ENCODE data around the gene TSEN34.
A peak's percentile ranks its signal among the peaks of the same experiment; 100 is the strongest.

Gene TSEN34

DNA sequence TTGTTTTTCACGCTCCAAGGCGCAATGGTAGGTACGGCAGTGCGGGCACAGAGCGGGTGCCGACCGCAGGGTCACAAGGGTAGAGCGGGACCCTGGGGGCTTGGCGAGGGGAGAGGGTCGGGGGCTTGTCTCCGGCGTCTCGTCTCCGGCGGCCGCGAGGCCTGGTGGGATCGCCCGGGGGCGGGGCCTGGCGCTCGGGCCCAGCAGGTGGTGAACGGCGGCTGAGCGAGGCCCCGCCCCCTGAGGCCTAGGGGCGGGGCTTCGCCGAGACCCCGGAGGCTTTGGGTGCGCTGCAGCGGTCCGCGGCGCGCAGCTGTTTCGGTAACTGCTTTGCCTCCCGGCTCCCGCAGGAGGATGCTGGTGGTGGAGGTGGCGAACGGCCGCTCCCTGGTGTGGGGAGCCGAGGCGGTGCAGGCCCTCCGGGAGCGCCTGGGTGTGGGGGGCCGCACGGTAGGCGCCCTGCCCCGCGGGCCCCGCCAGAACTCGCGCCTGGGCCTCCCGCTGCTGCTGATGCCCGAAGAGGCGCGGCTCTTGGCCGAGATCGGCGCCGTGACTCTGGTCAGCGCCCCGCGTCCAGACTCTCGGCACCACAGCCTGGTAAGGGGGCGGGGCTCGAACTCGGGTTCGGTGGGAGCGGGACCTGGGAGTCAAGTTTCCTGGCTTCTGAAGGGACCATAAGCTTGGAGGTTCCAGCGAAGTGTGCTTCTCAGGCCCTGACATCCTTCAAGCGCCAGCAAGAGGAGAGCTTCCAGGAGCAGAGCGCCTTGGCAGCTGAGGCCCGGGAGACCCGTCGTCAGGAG lies at the start of gene TSEN34:
Gene TSEN34, plus strand, starts transcription at position 298 of the 800 bp plus-strand sequence. Its CDS starts 57 bp downstream, at position 355.
- peak; percentile 94 to 97 for DNase-seq
- TF ChIP-seq POLR2A (IDR thresholded peaks at IDR 0.05; ENCODE audit: low read length), result peak; percentile 53
- TF ChIP-seq GATA1 (IDR thresholded peaks at IDR 0.05; ENCODE audit: low read depth, low read length), result no peak

DNA sequence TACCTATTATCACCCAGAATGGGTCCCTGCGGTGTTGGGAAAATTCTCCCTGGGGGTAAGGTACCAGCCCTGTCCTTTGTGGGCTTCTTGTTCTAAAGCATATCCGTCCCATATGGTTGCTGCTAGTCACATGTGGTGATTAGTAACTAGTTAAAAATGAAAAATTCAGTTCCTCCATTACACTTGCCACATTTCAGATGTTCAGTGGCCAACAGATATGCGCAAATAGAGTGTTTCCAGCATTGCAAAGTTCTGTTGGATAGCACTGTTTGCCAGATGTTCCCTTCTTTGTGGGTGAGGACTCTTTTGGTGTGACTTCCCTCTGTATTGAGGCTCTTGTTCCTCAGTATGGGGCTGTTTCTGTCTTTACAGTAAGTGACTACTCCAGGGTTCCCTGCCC lies 49.8 kb upstream of the TSEN34 start:
- TF ChIP-seq GATA1 (IDR thresholded peaks at IDR 0.05; ENCODE audit: low read depth, low read length), result no peak
- no peak for TF ChIP-seq POLR2A (IDR thresholded peaks at IDR 0.05; ENCODE audit: low read length)
- no peak for DNase-seq

DNA sequence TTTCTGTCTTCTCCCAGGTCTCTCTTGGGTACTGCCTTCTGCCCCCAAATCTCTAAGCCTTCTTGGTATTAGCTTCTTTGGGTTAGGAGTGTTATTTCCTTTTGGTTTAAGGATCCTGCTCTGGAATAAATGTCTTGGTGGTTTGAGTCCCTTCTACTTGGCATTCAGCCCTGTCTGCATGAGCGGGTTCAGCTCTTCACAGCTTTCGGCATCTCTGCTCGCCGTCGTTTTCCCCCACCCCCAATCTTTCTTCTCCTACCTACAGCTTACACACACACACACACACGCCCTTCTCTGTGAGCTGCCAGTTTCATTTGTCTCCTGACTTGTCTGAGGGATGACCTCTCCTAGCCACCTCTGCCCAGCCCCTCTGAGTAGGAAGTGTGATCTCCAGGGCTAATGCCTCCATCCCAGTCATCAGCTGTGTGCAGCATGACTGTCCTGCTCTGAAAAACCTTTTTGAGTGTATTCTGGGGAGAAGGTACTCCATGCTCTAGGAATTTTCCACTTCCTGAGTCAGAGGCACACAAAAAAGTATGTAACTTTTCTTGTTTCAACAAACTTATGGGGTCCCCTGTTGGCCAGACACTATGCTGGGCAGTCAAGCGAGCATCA lies 48.8 kb upstream of the TSEN34 start:
- DNase-seq, result no peak
- no peak for TF ChIP-seq GATA1 (IDR thresholded peaks at IDR 0.05; ENCODE audit: low read depth, low read length)
- no peak for TF ChIP-seq POLR2A (IDR thresholded peaks at IDR 0.05; ENCODE audit: low read length)

DNA sequence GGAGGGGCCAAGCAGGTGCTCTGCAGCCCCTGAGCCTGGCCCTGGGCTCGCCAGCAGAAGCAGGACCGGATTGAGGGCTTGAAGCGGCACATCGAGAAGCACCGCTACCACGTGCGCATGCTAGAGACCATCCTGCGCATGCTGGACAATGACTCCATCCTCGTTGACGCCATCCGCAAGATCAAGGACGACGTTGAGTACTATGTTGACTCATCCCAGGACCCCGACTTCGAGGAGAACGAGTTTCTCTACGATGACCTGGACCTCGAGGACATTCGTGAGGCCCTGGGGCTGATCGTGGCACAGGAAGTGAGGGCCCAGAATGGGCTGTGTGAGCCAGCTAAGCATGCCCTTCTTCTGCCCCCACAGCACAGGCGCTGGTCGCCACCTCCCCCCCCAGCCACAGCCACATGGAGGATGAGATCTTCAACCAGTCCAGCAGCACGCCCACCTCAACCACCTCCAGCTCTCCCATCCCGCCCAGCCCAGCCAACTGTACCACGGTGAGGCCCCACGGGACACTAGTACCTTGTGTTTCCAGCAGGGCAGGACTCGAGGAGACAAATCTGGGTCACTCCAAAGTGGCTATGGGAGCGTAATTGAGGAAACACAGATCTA lies 45.5 kb upstream of the TSEN34 start:
- TF ChIP-seq POLR2A (IDR thresholded peaks at IDR 0.05; ENCODE audit: low read length) (no peak), GATA1 (IDR thresholded peaks at IDR 0.05; ENCODE audit: low read depth, low read length) (no peak)

DNA sequence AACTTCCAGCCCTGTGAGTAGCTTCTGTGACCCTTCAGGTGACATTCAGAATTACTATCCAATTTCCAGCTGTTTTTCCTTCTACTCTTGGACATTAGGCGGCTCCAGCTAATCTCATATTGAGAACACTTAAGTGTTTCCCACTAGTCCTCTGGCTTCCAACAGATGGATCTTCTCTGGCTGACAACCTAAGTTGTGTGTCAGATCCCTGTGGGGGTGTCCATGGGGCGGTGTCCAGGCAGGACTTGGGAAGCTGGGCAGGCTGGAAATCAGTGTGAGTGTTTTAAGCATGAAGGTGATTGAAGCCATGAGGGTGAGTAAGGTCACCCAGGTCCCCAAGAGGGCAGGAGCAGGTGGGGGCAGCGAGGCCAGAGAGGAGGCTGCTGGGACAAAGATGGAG lies 43.4 kb upstream of the TSEN34 start:
- DNase-seq, result no peak
- no peak for TF ChIP-seq GATA1 (IDR thresholded peaks at IDR 0.05; ENCODE audit: low read depth, low read length)
- TF ChIP-seq POLR2A (IDR thresholded peaks at IDR 0.05; ENCODE audit: low read length), result no peak

More for the DNA sequence above, 45.5 kb upstream of the TSEN34 start:
- DNase-seq, result no peak

DNA sequence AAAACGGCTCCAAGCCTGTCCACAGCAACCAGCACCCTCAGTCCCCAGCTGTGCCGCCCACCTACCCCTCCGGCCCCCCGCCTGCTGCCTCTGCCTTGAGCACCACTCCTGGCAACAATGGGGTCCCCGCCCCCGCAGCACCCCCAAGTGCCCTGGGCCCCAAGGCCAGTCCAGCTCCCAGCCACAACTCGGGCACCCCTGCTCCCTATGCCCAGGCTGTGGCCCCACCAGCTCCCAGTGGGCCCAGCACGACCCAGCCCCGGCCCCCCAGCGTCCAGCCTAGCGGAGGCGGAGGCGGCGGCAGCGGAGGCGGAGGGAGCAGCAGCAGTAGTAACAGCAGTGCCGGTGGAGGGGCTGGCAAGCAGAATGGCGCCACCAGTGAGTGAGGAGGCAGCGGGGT lies 43.0 kb upstream of the TSEN34 start:
- DNase-seq, result no peak
- TF ChIP-seq GATA1 (IDR thresholded peaks at IDR 0.05; ENCODE audit: low read depth, low read length), result no peak

DNA sequence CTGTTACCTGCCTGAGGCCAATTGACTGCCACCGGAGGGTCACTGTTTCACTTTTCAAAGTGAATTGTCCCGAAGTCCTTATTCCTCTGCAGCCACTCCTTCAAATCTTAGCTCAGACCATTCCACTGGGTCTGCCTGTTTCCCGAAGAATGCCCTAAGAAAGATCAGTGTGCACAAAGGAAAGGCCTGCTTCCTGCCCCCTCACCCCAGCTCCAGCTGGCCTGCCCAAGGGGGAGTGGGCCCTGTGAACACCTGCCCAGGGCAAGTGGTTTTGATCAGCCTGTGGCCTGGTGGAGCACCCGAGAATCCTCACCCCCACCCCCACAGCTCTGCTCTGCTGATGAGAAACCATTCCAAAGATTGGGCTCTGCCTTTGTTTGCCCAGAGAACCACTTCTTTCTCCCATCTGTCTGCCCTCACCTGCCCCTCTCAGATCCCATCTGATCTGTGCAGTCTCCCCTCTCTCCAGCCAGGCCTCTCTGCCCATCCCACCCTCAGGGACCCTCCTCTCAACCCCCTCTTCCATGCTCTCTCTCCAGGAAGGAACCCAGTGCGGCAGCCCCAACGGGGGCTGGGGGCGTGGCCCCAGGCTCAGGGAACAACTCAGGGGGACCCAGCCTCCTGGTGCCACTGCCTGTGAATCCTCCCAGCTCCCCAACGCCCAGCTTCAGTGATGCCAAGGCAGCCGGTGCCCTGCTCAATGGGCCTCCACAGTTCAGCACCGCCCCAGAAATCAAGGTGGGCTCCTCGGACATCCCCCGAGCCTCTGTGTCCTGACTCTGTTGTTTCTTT lies 41.9 kb upstream of the TSEN34 start:
- no peak for DNase-seq
- no peak for TF ChIP-seq POLR2A (IDR thresholded peaks at IDR 0.05; ENCODE audit: low read length)
- TF ChIP-seq GATA1 (IDR thresholded peaks at IDR 0.05; ENCODE audit: low read depth, low read length), result no peak

DNA sequence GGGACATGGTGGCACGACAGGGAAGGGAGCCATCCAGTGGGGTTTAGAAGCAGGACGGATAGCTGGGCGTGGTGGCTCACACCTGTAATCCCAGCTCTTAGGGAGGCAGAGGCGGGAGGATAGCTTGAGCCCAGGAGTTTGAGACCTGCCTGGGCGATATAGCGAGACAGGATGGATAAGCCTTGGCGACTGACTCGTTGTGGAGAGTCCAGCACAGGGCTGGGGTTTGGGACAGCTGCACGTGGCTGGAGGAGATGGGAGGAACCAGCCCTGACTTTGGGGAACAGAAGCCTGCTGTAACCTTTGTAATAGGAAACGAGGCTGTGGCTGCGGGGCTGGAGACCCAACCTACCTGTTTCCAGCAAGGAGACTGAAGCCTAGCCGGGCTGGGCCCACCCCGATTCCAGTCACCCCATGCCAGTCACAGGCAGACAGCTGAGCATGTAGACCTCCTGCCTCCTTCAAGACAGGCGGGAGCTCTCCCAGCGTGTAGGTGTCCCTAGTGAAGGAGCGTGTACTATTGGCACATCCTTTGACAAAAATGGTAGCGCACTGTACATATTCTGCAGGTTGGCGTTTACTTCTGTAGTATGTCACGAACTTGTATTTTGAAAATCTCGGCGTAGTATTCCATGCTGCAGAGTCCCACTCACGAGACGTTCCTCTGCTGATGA lies 39.6 kb upstream of the TSEN34 start:
- TF ChIP-seq GATA1 (IDR thresholded peaks at IDR 0.05; ENCODE audit: low read depth, low read length) (no peak), POLR2A (IDR thresholded peaks at IDR 0.05; ENCODE audit: low read length) (no peak)
- DNase-seq, result no peak

DNA sequence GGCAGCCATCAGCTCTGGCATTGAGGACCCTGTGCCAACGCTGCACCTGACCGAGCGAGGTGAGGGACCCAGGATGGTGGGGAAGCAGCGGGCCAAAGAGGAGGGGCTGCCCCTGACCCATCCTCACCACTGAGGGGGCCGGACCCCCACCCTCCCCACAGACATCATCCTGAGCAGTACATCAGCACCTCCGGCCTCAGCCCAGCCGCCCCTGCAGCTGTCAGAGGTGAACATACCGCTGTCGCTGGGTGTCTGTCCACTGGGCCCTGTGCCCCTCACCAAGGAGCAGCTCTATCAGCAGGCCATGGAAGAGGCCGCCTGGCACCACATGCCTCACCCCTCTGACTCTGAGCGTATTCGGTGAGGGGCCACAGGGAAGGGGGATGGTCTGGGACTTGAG lies 38.8 kb upstream of the TSEN34 start:
- DNase-seq, result no peak
- TF ChIP-seq GATA1 (IDR thresholded peaks at IDR 0.05; ENCODE audit: low read depth, low read length), result no peak
- no peak for TF ChIP-seq POLR2A (IDR thresholded peaks at IDR 0.05; ENCODE audit: low read length)

DNA sequence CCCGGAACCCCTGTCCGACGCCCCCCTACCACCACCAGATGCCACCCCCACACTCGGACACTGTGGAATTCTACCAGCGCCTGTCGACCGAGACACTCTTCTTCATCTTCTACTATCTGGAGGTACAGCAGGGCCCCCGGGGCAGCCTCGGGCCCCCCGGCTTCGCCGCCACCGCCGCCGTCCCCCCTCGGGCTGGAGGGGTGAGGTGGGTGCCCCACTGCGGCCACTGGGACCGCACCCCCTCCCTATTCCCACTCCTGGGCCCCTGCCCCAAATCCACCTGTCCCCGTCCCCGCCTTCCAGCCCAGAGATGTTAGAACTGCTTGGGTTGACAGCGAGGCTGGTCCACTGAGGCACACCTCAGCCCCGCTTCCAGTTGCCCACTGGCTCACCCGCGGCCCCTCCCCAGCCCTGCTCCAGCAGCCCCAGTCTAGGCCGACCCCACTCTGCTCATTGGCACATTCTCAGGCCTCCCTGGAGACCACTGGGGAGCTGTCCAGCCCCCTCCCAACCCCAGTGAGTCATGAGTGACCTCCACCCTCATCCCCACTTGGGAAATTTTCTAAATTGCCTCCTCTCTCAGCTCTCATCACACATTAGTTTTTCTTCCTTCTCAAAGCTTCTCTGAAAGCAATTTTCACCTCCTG lies 38.1 kb upstream of the TSEN34 start:
- TF ChIP-seq POLR2A (IDR thresholded peaks at IDR 0.05; ENCODE audit: low read length), result no peak
- no peak for TF ChIP-seq GATA1 (IDR thresholded peaks at IDR 0.05; ENCODE audit: low read depth, low read length)
- DNase-seq, result no peak

DNA sequence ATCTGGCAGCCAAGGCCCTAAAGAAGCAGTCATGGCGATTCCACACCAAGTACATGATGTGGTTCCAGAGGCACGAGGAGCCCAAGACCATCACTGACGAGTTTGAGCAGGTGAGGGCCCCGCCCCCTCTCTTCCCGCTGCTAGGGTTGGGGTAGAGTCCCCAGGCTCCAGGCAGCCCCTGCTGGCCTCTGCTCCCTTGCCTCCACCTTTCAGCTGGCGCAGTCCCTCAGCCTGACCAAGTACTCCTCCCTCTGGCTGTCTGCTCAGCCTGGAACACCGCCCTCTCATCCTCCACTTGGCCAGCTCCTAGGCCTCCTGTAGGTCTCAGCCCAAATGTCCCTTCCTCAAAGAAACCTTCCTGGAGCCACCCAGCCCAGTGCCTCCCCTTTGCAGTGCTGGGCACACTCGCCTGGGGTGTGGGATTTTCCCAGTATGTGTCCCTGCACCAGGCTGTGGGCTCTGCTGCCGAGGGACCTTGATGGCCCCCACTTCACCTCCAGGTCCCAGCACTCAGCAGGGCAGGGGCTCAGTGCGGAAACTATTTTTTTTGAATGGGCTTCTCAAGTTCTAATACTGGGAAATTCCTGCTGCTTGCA lies 37.3 kb upstream of the TSEN34 start:
- no peak for DNase-seq
- no peak for TF ChIP-seq GATA1 (IDR thresholded peaks at IDR 0.05; ENCODE audit: low read depth, low read length)
- TF ChIP-seq POLR2A (IDR thresholded peaks at IDR 0.05; ENCODE audit: low read length), result no peak

DNA sequence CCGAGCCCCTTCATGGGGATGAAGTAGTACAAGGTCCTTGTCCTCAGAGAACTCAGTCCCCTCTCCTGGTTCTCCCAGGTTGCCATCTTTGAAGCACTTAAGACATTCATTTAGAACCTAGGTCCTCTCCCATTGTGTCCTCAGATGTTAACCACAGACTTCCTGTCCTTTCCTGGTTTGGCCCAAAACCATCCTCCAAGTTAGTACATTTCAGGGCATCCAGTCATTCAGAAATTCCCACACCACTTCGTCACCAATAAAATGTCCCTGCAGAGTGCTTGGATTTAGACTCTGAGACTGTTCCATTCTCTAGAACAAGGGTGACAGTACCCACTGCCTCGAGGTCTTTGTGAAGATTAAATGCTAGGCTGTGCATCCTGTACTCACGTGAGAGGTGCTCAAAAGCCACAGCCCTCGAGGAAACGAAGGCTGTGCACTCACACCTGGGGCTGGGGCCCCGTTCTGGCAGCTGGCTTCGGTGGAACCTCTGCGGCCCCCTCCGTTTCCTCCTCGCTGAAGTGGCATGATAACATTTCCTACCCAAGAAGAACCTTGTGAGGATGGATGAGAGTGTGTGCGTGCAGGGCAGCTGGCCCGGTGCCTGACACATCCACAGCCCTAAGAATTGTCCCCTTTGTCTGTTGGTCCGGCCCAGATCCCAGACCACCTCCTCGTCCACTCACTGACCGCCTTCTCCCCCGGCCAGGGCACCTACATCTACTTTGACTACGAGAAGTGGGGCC lies 36.3 kb upstream of the TSEN34 start:
- TF ChIP-seq POLR2A (IDR thresholded peaks at IDR 0.05; ENCODE audit: low read length) (no peak), GATA1 (IDR thresholded peaks at IDR 0.05; ENCODE audit: low read depth, low read length) (no peak)
- no peak for DNase-seq

Measured in erythroblast (primary cell).